ENCODE data around the gene PLIN5. TPM values are rescaled to one million over a fixed set of nuclear protein-coding genes. Genes with fewer than 3 reads are reported as not detected.

PLIN5 gene
- total RNA-seq, 1 donor from 2014 or later, result not detected

DNA sequence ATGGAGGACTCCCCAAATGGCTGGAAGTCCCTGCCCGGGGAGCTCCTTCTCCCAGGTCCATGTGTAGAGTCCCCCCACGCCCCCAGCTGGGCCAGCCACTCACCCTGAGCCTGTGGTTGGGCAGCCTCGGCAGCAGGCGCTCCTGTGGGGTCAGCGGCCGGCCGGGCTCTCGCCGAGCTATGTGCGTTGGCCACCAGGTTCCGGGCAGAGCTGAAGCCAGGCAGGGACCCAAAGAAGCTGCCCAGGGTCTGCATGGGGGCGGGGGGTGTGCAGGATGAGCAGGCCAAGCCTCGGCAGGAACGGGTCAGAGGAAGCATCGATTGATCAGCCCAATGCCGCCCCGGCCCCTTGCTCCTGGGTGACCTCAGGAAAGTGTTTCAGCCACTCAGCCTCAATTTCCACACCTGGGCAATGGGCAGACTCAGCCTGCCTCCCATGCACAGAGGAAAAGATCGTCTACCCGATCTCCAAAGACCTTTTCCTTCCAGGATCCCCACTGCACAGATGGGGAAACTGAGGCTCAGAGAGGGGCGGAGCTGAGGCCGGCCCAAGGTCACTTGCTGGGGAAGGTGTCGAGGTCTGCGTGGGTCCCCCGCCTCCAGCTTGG is 17.5 kb downstream of the PLIN5 start:
- Mint-ChIP-seq H3K4me3 (ENCODE audit: unreplicated experiment) (no peak overlapping the region), H3K4me1 (ENCODE audit: unreplicated experiment) (peaks cover 5% of the 10 kb centered on the region), H3K9me3 (ENCODE audit: unreplicated experiment) (no peaks in the 10 kb centered on the region), H3K27ac (ENCODE audit: unreplicated experiment) (no peak overlapping the region), H3K27me3 (ENCODE audit: unreplicated experiment) (no peaks in the 10 kb centered on the region), H3K36me3 (ENCODE audit: unreplicated experiment) (no peaks in the 10 kb centered on the region)
- TF ChIP-seq, protein P1, sequence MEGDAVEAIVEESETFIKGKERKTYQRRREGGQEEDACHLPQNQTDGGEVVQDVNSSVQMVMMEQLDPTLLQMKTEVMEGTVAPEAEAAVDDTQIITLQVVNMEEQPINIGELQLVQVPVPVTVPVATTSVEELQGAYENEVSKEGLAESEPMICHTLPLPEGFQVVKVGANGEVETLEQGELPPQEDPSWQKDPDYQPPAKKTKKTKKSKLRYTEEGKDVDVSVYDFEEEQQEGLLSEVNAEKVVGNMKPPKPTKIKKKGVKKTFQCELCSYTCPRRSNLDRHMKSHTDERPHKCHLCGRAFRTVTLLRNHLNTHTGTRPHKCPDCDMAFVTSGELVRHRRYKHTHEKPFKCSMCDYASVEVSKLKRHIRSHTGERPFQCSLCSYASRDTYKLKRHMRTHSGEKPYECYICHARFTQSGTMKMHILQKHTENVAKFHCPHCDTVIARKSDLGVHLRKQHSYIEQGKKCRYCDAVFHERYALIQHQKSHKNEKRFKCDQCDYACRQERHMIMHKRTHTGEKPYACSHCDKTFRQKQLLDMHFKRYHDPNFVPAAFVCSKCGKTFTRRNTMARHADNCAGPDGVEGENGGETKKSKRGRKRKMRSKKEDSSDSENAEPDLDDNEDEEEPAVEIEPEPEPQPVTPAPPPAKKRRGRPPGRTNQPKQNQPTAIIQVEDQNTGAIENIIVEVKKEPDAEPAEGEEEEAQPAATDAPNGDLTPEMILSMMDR (IDR thresholded peaks at IDR 0.05), result no peak
- DNase-seq (ENCODE audit: extremely low spot score, unreplicated experiment), result no peak

DNA sequence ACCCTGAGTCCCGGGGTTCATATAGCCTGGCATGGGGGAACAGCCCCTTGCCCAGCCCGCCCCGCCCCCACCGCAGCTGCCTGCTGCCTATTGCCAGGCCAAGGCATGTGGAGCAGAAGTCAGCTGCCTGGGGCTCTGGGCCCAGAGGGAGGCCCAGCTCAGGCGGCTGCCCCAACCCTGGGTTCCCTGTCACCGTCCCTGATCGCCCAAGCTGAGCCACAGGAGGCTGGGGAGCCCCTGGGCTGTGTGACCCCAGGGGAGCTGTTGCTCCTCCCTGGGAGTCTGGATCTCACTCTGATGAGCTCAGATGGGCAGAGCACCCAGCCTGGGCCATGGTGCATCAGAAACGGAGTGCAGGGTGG is 18.1 kb downstream of the PLIN5 start:
- Mint-ChIP-seq H3K4me3 (ENCODE audit: unreplicated experiment) (no peak overlapping the region), H3K27me3 (ENCODE audit: unreplicated experiment) (no peaks in the 10 kb centered on the region), H3K36me3 (ENCODE audit: unreplicated experiment) (no peaks in the 10 kb centered on the region), H3K4me1 (ENCODE audit: unreplicated experiment) (peaks cover 5% of the 10 kb centered on the region), H3K27ac (ENCODE audit: unreplicated experiment) (no peak overlapping the region), H3K9me3 (ENCODE audit: unreplicated experiment) (no peaks in the 10 kb centered on the region)
- TF ChIP-seq, protein P1 (IDR thresholded peaks at IDR 0.05), result no peak
- DNase-seq (ENCODE audit: extremely low spot score, unreplicated experiment), result no peak

DNA sequence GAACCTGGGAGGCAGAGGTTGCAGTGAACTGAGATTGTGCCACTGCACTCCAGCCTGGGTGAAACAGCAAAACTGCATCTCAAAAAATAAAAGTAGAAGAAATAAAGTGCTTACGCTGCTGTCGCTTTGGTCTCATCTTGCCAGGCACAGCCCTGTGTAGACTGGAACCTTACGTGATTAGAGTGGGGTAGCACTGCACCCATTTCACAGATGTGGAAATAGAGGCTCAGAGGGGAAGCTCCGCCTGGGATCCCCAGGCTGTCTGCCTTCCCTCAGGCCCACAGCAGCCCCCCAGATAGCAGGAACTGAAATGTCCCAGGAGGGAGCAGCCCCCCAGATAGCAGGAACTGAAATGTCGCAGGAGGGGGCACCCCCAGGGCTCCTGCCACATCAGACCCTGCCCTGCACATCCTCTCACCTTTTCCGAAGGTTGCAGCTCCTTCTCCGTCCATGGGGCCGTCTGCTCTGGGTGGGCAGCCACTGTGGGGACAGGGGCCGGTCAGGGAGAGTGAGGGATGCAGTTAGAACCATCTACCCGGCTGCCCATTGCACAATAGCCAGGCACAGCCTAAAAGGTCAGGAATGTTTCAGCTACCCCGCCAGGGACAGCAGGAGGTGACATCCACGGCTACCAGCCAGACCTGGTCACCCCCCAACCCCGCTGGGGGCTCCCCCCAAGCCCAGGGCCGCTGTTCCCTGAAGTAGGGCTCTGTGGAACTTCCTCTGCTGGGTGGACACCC is 18.7 kb downstream of the PLIN5 start:
- DNase-seq (ENCODE audit: extremely low spot score, unreplicated experiment), result no peak
- TF ChIP-seq, protein P1 (IDR thresholded peaks at IDR 0.05), result no peak
- Mint-ChIP-seq H3K9me3 (ENCODE audit: unreplicated experiment) (no peaks in the 10 kb centered on the region), H3K27me3 (ENCODE audit: unreplicated experiment) (no peaks in the 10 kb centered on the region), H3K4me1 (ENCODE audit: unreplicated experiment) (peaks cover 1% of the 10 kb centered on the region), H3K4me3 (ENCODE audit: unreplicated experiment) (no peak overlapping the region), H3K27ac (ENCODE audit: unreplicated experiment) (no peak overlapping the region), H3K36me3 (ENCODE audit: unreplicated experiment) (no peaks in the 10 kb centered on the region)

DNA sequence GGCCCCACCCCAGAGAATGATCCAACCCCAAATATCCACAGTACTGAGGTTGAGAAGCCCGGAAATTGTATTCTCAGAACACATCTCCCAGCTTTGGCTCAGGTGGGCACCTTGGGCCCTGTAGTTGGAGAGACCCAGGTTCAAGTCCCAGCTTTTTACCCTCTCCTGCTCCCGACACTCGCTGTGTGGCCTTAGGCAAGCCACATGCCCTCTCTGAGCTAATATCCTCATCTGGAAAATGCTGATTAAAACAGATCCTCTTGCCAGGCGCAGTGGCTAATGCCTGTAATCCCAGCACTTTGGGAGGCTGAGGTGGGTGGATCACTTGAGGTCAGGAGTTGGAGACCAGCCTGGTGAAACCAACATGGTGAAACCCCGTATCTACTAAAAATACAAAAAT is 19.3 kb downstream of the PLIN5 start:
- Mint-ChIP-seq H3K36me3 (ENCODE audit: unreplicated experiment) (no peaks in the 10 kb centered on the region), H3K27ac (ENCODE audit: unreplicated experiment) (no peak overlapping the region), H3K27me3 (ENCODE audit: unreplicated experiment) (no peaks in the 10 kb centered on the region), H3K4me1 (ENCODE audit: unreplicated experiment) (no peaks in the 10 kb centered on the region), H3K9me3 (ENCODE audit: unreplicated experiment) (no peaks in the 10 kb centered on the region), H3K4me3 (ENCODE audit: unreplicated experiment) (no peak overlapping the region)
- no peak for DNase-seq (ENCODE audit: extremely low spot score, unreplicated experiment)
- TF ChIP-seq, protein P1 (IDR thresholded peaks at IDR 0.05), result no peak

- no peaks in the 10 kb centered on the region for H3K27me3 Mint-ChIP-seq (ENCODE audit: unreplicated experiment)
- TF ChIP-seq, protein P1 (IDR thresholded peaks at IDR 0.05), result no peak
- DNase-seq (ENCODE audit: extremely low spot score, unreplicated experiment), result no peak
- H3K9me3 Mint-ChIP-seq (ENCODE audit: unreplicated experiment), result no peaks in the 10 kb centered on the region
- H3K4me3 Mint-ChIP-seq (ENCODE audit: unreplicated experiment), result no peak overlapping the region
- H3K4me1 Mint-ChIP-seq (ENCODE audit: unreplicated experiment), result no peaks in the 10 kb centered on the region
- no peaks in the 10 kb centered on the region for H3K36me3 Mint-ChIP-seq (ENCODE audit: unreplicated experiment)
- H3K27ac Mint-ChIP-seq (ENCODE audit: unreplicated experiment), result no peak overlapping the region
Measured at GRCh38 chr19:4513248-4513647, 21.8 kb downstream of the PLIN5 start.
